ENCODE measurements around the gene IMP4. TPM values are rescaled to one million over a fixed set of nuclear protein-coding genes. Genes with fewer than 3 reads are reported as not detected.

The IMP4 gene
- total RNA-seq, 1 experiment from 2014 or later = 121 TPM

GRCh38 chr2:130318906-130319305 lies 23.8 kb upstream of the IMP4 start:
- intact Hi-C loops (cut with micrococcal nuclease) = loop anchor here (10.0 kb wide), 1 partner anchor 294 kb away; no protein-coding TSS in a partner anchor
- CTCF ChIA-PET = no interaction called here
- no peaks in the 10 kb centered on the region for H4K20me1 ChIP-seq (ENCODE audit: insufficient read depth)
- no peaks in the 10 kb centered on the region for H3K36me3 ChIP-seq (ENCODE audit: control insufficient read depth in 1 of 2, insufficient read depth in 2 of 2, low read length in 2 of 2)
- H3K9me3 ChIP-seq (ENCODE audit: control insufficient read depth in 1 of 2, insufficient read depth in 1 of 2, low read depth in 1 of 2, low read length in 2 of 2) = no peaks in the 10 kb centered on the region
- RAD21 ChIA-PET (ENCODE audit: low non-redundant PET in 1 of 2, low total read pairs in 2 of 2, uncharacterized antibody in 2 of 2, unreplicated experiment in 2 of 2) = no interaction called here
- H3K9ac ChIP-seq (ENCODE audit: low read length) = no peak overlapping the region
- H3K4me2 ChIP-seq (ENCODE audit: low read length) = no peak overlapping the region
- DNase-seq (ENCODE audit: low read depth, low spot score) (no peak), ATAC-seq (no peak)
- H3K4me1 ChIP-seq (ENCODE audit: control insufficient read depth in 1 of 2, insufficient read depth in 2 of 2, low read length in 2 of 2) = no peaks in the 10 kb centered on the region
- H3K27ac ChIP-seq (ENCODE audit: low read depth, low read length) = no peak overlapping the region
- no peak for TF ChIP-seq EZH2 (IDR thresholded peaks at IDR 0.05)
- TF ChIP-seq ELF1 (IDR thresholded peaks at IDR 0.05; ENCODE audit: borderline replicate concordance, low read depth) = no peak
- TF ChIP-seq REST (IDR thresholded peaks at IDR 0.05; ENCODE audit: low read depth) = no peak
- no peak for TF ChIP-seq CBX3 (IDR thresholded peaks at IDR 0.05; ENCODE audit: low read depth)
- no peak for TF ChIP-seq ATF3 (IDR thresholded peaks at IDR 0.05)
- TF ChIP-seq FOSL1 (IDR thresholded peaks at IDR 0.05; ENCODE audit: low read depth) = no peak
- no peak for TF ChIP-seq CEBPB (IDR thresholded peaks at IDR 0.05; ENCODE audit: low read depth)
- TF ChIP-seq JUND (IDR thresholded peaks at IDR 0.05) = no peak
- no peak for TF ChIP-seq TCF7L2 (IDR thresholded peaks at IDR 0.05; ENCODE audit: borderline replicate concordance, extremely low read depth, insufficient read depth, insufficient read length)
- TF ChIP-seq ZNF274 (IDR thresholded peaks at IDR 0.05; ENCODE audit: low read depth, low read length) = no peak
- TF ChIP-seq ZBTB33 (IDR thresholded peaks at IDR 0.05; ENCODE audit: extremely low read depth, insufficient replicate concordance, low read length) = no peak
- no peak for TF ChIP-seq EGR1 (IDR thresholded peaks at IDR 0.05; ENCODE audit: low read depth)
- TF ChIP-seq CTCF (IDR thresholded peaks at IDR 0.05 in 2 of 3, conservative IDR thresholded peaks at IDR 0.05 in 1 of 3; ENCODE audit: borderline replicate concordance in 1 of 3, insufficient read depth in 1 of 3, low read depth in 2 of 3, low read length in 2 of 3) = no peak
- no peaks in the 10 kb centered on the region for H3K79me2 ChIP-seq (ENCODE audit: insufficient read depth, low read length)
- H2AFZ ChIP-seq (ENCODE audit: low read depth, low read length, poor library complexity, severe bottlenecking) = no peak overlapping the region
- no peak overlapping the region for H3K4me3 ChIP-seq (replicated peaks in 1 of 2; ENCODE audit: low read depth in 1 of 2, low read length in 2 of 2)
- POLR2A ChIA-PET = no interaction called here
- no peaks in the 10 kb centered on the region for H3K9me2 ChIP-seq (ENCODE audit: insufficient read depth)
- H3K27me3 ChIP-seq (ENCODE audit: insufficient read depth, low read length) = no peaks in the 10 kb centered on the region
- no TSS peak for BruUV-seq (replicated peaks)

All from HCT116 (cell line).